Measurements from ENCODE around the gene GBP4.
A peak's percentile ranks its signal among the peaks of the same experiment; 100 is the strongest.

GBP4 gene

GRCh38 chr1:89170170-89171066 lies 28.3 kb downstream of the GBP4 start:
- no peak for DNase-seq (ENCODE audit: low spot score)

- no peak for DNase-seq (ENCODE audit: low spot score)
Observed at GRCh38 chr1:89169166-89169565, 29.6 kb downstream of the GBP4 start.

GRCh38 chr1:89167590-89168230 lies 31.0 kb downstream of the GBP4 start:
- no peak for DNase-seq (ENCODE audit: low spot score)

- DNase-seq (ENCODE audit: low spot score): no peak
Observed at GRCh38 chr1:89166705-89167104, 32.0 kb downstream of the GBP4 start.

- no peak for DNase-seq (ENCODE audit: low spot score)
Observed at GRCh38 chr1:89165811-89166210, 32.9 kb downstream of the GBP4 start.

- DNase-seq (ENCODE audit: low spot score): no peak
Observed at GRCh38 chr1:89151047-89151446, 47.7 kb downstream of the GBP4 start.

- no peak for DNase-seq (ENCODE audit: low spot score)
Observed at GRCh38 chr1:89149976-89150375, 48.8 kb downstream of the GBP4 start.

GRCh38 chr1:89149229-89149628 lies 49.5 kb downstream of the GBP4 start:
- DNase-seq (ENCODE audit: low spot score): peak; percentile 37

- DNase-seq (ENCODE audit: low spot score): no peak
Observed at GRCh38 chr1:89147678-89148658, 50.8 kb downstream of the GBP4 start.

GRCh38 chr1:89146721-89147120 lies 52.0 kb downstream of the GBP4 start:
- DNase-seq (ENCODE audit: low spot score): no peak

- no peak for DNase-seq (ENCODE audit: low spot score)
Observed at GRCh38 chr1:89143484-89143883, 55.3 kb downstream of the GBP4 start.

- DNase-seq (ENCODE audit: low spot score): no peak
Observed at GRCh38 chr1:89142160-89142559, 56.6 kb downstream of the GBP4 start.

GRCh38 chr1:89133747-89134146 lies 65.0 kb downstream of the GBP4 start:
- DNase-seq (ENCODE audit: low spot score): no peak
